ENCODE measurements around the gene ARVCF.

The ARVCF gene

GRCh38 chr22:20020533-20021195, 4.0 kb upstream of the ARVCF start, which contains the start of gene TANGO2:
TSS of gene TANGO2 (plus strand) at chr22:20021110. CDS start at chr22:20036799, 15,689 bp downstream.
- peak; percentile 84 to 92 for DNase-seq (ENCODE audit: low read depth in 2 of 2)
- TF ChIP-seq CTCF (IDR thresholded peaks at IDR 0.05; ENCODE audit: low read depth, low read length): no peak
- peak within 1 kb of the TSS; percentile 76 to 91 for H3K4me3 ChIP-seq (replicated peaks in 1 of 2; ENCODE audit: low read depth in 2 of 2, low read length in 2 of 2)

- peak overlapping the region in 1 of 2 donors; percentile 54 for H3K4me3 ChIP-seq (replicated peaks in 1 of 2; ENCODE audit: low read depth in 2 of 2, low read length in 2 of 2)
- no peak for TF ChIP-seq CTCF (IDR thresholded peaks at IDR 0.05; ENCODE audit: low read depth, low read length)
- DNase-seq (ENCODE audit: low read depth in 2 of 2): no peak
These were observed 3.3 kb upstream of the ARVCF start for GRCh38 chr22:20019661-20020532.

- no peak overlapping the region for H3K4me3 ChIP-seq (replicated peaks in 1 of 2; ENCODE audit: low read depth in 2 of 2, low read length in 2 of 2)
- TF ChIP-seq CTCF (IDR thresholded peaks at IDR 0.05; ENCODE audit: low read depth, low read length): no peak
- DNase-seq (ENCODE audit: low read depth in 2 of 2): no peak
These were observed 1.4 kb upstream of the ARVCF start for GRCh38 chr22:20018001-20018400.

GRCh38 chr22:20017622-20017958, 967 bp upstream of the ARVCF start:
- H3K4me3 ChIP-seq (replicated peaks in 1 of 2; ENCODE audit: low read depth in 2 of 2, low read length in 2 of 2): no peak overlapping the region
- TF ChIP-seq CTCF (IDR thresholded peaks at IDR 0.05; ENCODE audit: low read depth, low read length): no peak
- no peak for DNase-seq (ENCODE audit: low read depth in 2 of 2)

GRCh38 chr22:20015971-20016733, 471 bp downstream of the ARVCF start:
- no peak for DNase-seq (ENCODE audit: low read depth in 2 of 2)
- no peak for TF ChIP-seq CTCF (IDR thresholded peaks at IDR 0.05; ENCODE audit: low read depth, low read length)
- peak overlapping the region; percentile 57 to 60 for H3K4me3 ChIP-seq (replicated peaks in 1 of 2; ENCODE audit: low read depth in 2 of 2, low read length in 2 of 2)

- no peak overlapping the region for H3K4me3 ChIP-seq (replicated peaks in 1 of 2; ENCODE audit: low read depth in 2 of 2, low read length in 2 of 2)
- TF ChIP-seq CTCF (IDR thresholded peaks at IDR 0.05; ENCODE audit: low read depth, low read length): no peak
- DNase-seq (ENCODE audit: low read depth in 2 of 2): no peak
These were observed 1.4 kb downstream of the ARVCF start for GRCh38 chr22:20015187-20015625.

Data from cardiac fibroblast (primary cell).